HepG2 (cell line): ENCODE data around the gene CLEC3B. TPM values are rescaled to one million over a fixed set of nuclear protein-coding genes. Genes with fewer than 3 reads are reported as not detected.

Source experiments
- ATAC-seq: fragments of 200-7000 bp; cut with Tn5 transposase; 3 replicates; pipeline ENCODE4 v1.9.1; 2020; ENCODE audit warnings: mild to moderate bottlenecking, moderate library complexity
- BruUV-seq: library from RNA; stranded (reverse); fragments of 400-500 nt; replicated peaks from 2 replicates; lab custom pipeline; 2021; lab: Mats Ljungman, UMichigan
- CTCF ChIA-PET: fragments of 300-600 bp; formaldehyde crosslinking; extraction: SDS; loops from one replicate; lab custom pipeline; 2021; ENCODE audit warnings: low total read pairs, inconsistent platforms, low intra/inter-chr PET ratio; lab: Yijun Ruan, JAX
- POLR2A ChIA-PET: fragments of 350-600 bp; sonication (Branson Sonifier 250); formaldehyde crosslinking; loops from one replicate; lab custom pipeline; 2020; ENCODE audit warnings: antibody characterized with exemption, inconsistent platforms; lab: Yijun Ruan, JAX
- DNase-seq: peaks from one replicate; pipeline ENCODE4 v3.0.0-alpha.2; 2015; ENCODE audit warnings: low spot score
- FAIRE-seq: peaks from 3 replicates; lab custom pipeline; 2011; peaks lifted over from hg19 to GRCh38; lab: Jason Lieb, UNC
- H2AFZ ChIP-seq: one replicate; pipeline ENCODE4 v1.6.1; 2011; ENCODE audit warnings: low read length, inconsistent platforms
- H3K27ac ChIP-seq: fragments of 300-600 bp; 3 replicates; pipeline ENCODE4 v1.8.0; 2011; ENCODE audit warnings: mixed run types, mild to moderate bottlenecking, mixed read lengths, low read length, inconsistent platforms; ENCODE audit not compliant: insufficient read depth; ENCODE audit errors: extremely low read length
- H3K27me3 ChIP-seq, 2 experiments: fragments of 200-600 bp in 1 of 2; 2 replicates in 1 of 2; 3 replicates in 1 of 2; pipeline versions ENCODE4 v1.6.0 to v1.8.0; 2011; ENCODE audit warnings: low read length in 2 of 2, mild to moderate bottlenecking in 2 of 2, moderate library complexity in 2 of 2, inconsistent platforms in 1 of 2; ENCODE audit not compliant: insufficient read depth in 2 of 2, control insufficient read depth in 1 of 2
- H3K36me3 ChIP-seq, 2 experiments: fragments of 200-600 bp in 1 of 2; replicated peaks in 1 of 2; 2 replicates in 1 of 2; 3 replicates in 1 of 2; pipeline versions ENCODE4 v1.5.1 to v1.8.0; 2011; ENCODE audit warnings: low read length in 2 of 2, inconsistent platforms in 1 of 2; ENCODE audit not compliant: insufficient read depth in 2 of 2, control insufficient read depth in 1 of 2
- H3K4me1 ChIP-seq: 2 replicates; pipeline ENCODE4 v1.5.1; 2012; ENCODE audit warnings: low read length, inconsistent platforms; ENCODE audit not compliant: insufficient read depth
- H3K4me2 ChIP-seq: 2 replicates; pipeline ENCODE4 v1.6.0; 2011; ENCODE audit warnings: low read depth, low read length, inconsistent platforms
- H3K4me3 ChIP-seq, 3 experiments: fragments of 200-600 bp in 1 of 3; sonication (generic), shearing (Covaris generic) in 1 of 3; replicated peaks in 1 of 3; 2 replicates each; pipeline ENCODE4 v1.5.1; 2011 to 2016; ENCODE audit warnings: low read length in 3 of 3, inconsistent platforms in 2 of 3, low read depth in 2 of 3, mild to moderate bottlenecking in 2 of 3, control low read depth in 1 of 3, mixed read lengths in 1 of 3; ENCODE audit not compliant: insufficient read depth in 1 of 3
- H3K79me2 ChIP-seq: one replicate; pipeline ENCODE4 v1.6.1; 2011; ENCODE audit warnings: low read length, inconsistent platforms; ENCODE audit not compliant: insufficient read depth
- H3K9ac ChIP-seq: 2 replicates; pipeline ENCODE4 v1.6.0; 2011; ENCODE audit warnings: mild to moderate bottlenecking, low read depth, low read length, inconsistent platforms; ENCODE audit not compliant: insufficient read depth
- H3K9me3 ChIP-seq: 2 replicates; pipeline ENCODE4 v1.5.1; 2012; ENCODE audit warnings: mild to moderate bottlenecking, low read length
- H4K20me1 ChIP-seq: 2 replicates; pipeline ENCODE4 v1.6.0; 2011; ENCODE audit warnings: inconsistent platforms, mild to moderate bottlenecking, low read length, moderate library complexity; ENCODE audit not compliant: insufficient read depth
- CEBPG ChIP-seq: IDR thresholded peaks from 2 replicates; pipeline ENCODE4 v1.6.1; 2016
- FOSL2 ChIP-seq: sonication (generic); formaldehyde crosslinking; IDR thresholded peaks from 2 replicates; pipeline ENCODE4 v1.4.0; 2020; ENCODE audit warnings: missing genetic modification reagents
- GPBP1L1 ChIP-seq: sonication (generic); formaldehyde crosslinking; IDR thresholded peaks from 2 replicates; pipeline ENCODE4 v1.5.0; 2020; ENCODE audit warnings: mild to moderate bottlenecking, missing genetic modification reagents
- MED13 ChIP-seq: sonication (generic); formaldehyde crosslinking; IDR thresholded peaks from 2 replicates; pipeline ENCODE4 v1.5.0; 2020; ENCODE audit warnings: missing genetic modification reagents
- SMAD9 ChIP-seq: sonication (generic); formaldehyde crosslinking; IDR thresholded peaks from 2 replicates; pipeline ENCODE4 v1.5.1; 2020; ENCODE audit warnings: mild to moderate bottlenecking, missing genetic modification reagents
- YEATS2 ChIP-seq: sonication (generic); formaldehyde crosslinking; IDR thresholded peaks from 2 replicates; pipeline ENCODE4 v1.4.0; 2020; ENCODE audit warnings: missing genetic modification reagents, borderline replicate concordance
- ZNF256 ChIP-seq: sonication (generic); formaldehyde crosslinking; conservative IDR thresholded peaks from 2 replicates; pipeline ENCODE4 v1.4.0; 2020; ENCODE audit warnings: missing genetic modification reagents
- in situ Hi-C: cut with HindIII; loops from 2 replicates; pipeline ENCODE4 v1.10.0; 2017; ENCODE audit warnings: low pct_unique_long_range_greater_than_20kb; ENCODE audit not compliant: extremely low pct_ligation_motif_present
- intact Hi-C: fragments of 100-400 bp; cut with micrococcal nuclease; formaldehyde crosslinking; loops from one replicate; pipeline ENCODE4 v1.10.0; 2022; ENCODE audit not compliant: unreplicated experiment
- polyA plus RNA-seq, 8 experiments: library from polyadenylated mRNA; depleted of rRNA in 3 of 8; stranded (reverse) in 7 of 8; unstranded in 1 of 8; fragments of >200 nt; fragmentation: Illumina TruSeq in 4 of 8; extraction: Trizol in 4 of 8; gene quantifications; 2 replicates each; pipeline versions ENCODE4 v1.2.1 to v1.2.3, GENCODE V29; 2011 to 2016; ENCODE audit warnings: low read depth in 4 of 8, missing spikeins in 1 of 8, mixed read lengths in 1 of 8; ENCODE audit not compliant: insufficient read depth in 1 of 8
- total RNA-seq, 5 experiments: library from RNA; depleted of rRNA; stranded (reverse); fragments of >200 nt; fragmentation: Illumina TruSeq; extraction: Trizol; gene quantifications; 2 replicates each; pipeline ENCODE4 v1.2.3, GENCODE V29; 2016; ENCODE audit warnings: low read depth in 1 of 5
- TF ChIP-seq, protein P1 (sequence below): sonication (generic); formaldehyde crosslinking; IDR thresholded peaks from 2 replicates; pipeline ENCODE4 v1.8.1; 2023; ENCODE audit warnings: mild to moderate bottlenecking, missing genetic modification reagents
- TF ChIP-seq, protein P2 (sequence below): sonication (generic); formaldehyde crosslinking; conservative IDR thresholded peaks from 2 replicates; pipeline ENCODE4 v1.4.0; 2020; ENCODE audit warnings: missing genetic modification reagents

CLEC3B gene
- total and polyA plus RNA-seq, 2 of the 13 experiments (the other 11 are each of a cell fraction or from before 2014, with no cell fraction given): 0.07 TPM; not detected in 1

DNA sequence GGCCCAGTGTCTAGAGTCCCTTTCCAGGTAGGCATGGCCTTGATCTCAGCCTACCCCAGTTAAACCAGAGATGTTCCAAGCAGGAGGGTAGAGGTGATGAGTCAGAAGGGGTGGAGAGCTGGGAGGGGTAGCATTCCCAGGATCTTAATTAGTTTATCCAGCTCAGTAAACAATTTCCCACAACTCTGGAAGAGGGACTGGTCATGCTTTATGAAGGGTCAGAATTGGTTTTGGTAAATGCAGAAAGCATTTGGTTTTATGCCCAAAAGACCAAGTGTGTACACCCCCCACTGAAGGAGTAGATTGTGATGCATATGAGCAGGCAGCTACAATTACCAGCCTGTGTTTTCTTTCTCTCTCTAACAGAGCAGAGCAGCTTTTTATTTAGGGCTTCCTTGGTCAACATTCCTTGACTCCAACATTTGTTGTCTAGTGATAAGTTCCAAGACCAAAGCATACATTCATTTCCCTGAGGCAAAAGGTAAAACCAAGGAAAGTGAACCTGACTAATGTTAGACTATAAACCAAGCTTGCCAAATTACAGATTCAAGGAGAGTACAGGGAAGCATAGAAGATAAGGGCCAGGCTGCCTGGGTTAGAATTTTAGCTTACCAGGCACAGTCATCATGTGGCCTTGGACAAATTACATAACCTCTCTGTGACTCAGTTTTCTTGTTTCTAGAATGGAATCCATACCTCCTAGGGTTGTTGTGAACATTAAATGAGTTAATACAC is 32.5 kb upstream of the CLEC3B start:
- POLR2A ChIA-PET: interaction anchor here (1.9 kb wide), 1 partner anchor 18 kb away, joined by 6 read pairs; the partner anchor contains the start of genes EXOSC7 and ZDHHC3
- DNase-seq: peak; percentile 38
- peak; percentile 39 for ATAC-seq
- peaks cover 28 to 86% of the 10 kb centered on the region in 2 experiments for H3K36me3 ChIP-seq
- H2AFZ ChIP-seq: no peak overlapping the region
- TF ChIP-seq, protein P1, sequence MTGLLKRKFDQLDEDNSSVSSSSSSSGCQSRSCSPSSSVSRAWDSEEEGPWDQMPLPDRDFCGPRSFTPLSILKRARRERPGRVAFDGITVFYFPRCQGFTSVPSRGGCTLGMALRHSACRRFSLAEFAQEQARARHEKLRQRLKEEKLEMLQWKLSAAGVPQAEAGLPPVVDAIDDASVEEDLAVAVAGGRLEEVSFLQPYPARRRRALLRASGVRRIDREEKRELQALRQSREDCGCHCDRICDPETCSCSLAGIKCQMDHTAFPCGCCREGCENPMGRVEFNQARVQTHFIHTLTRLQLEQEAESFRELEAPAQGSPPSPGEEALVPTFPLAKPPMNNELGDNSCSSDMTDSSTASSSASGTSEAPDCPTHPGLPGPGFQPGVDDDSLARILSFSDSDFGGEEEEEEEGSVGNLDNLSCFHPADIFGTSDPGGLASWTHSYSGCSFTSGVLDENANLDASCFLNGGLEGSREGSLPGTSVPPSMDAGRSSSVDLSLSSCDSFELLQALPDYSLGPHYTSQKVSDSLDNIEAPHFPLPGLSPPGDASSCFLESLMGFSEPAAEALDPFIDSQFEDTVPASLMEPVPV (CRISPR knock-in tag): no peak
- TF ChIP-seq ZNF256 (no peak), FOSL2 (peak; percentile 71), CEBPG (no peak), SMAD9 (CRISPR knock-in tag) (no peak), GPBP1L1 (CRISPR knock-in tag) (no peak), YEATS2 (CRISPR knock-in tag) (no peak), MED13 (CRISPR knock-in tag) (no peak)
- TF ChIP-seq, protein P2, sequence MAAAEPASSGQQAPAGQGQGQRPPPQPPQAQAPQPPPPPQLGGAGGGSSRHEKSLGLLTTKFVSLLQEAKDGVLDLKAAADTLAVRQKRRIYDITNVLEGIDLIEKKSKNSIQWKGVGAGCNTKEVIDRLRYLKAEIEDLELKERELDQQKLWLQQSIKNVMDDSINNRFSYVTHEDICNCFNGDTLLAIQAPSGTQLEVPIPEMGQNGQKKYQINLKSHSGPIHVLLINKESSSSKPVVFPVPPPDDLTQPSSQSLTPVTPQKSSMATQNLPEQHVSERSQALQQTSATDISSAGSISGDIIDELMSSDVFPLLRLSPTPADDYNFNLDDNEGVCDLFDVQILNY: no peak
- CTCF ChIA-PET: no interaction called here
- peaks cover under 1% of the 10 kb centered on the region for H4K20me1 ChIP-seq
- H3K4me1 ChIP-seq: peaks cover 38% of the 10 kb centered on the region
- H3K4me2 ChIP-seq: no peak overlapping the region
- no TSS peak for BruUV-seq
- no peaks in the 10 kb centered on the region for H3K27me3 ChIP-seq
- peaks cover 15% of the 10 kb centered on the region for H3K79me2 ChIP-seq
- intact Hi-C loops (no loop called here), in situ Hi-C loops (no loop called here)
- H3K9ac ChIP-seq: no peak overlapping the region
- H3K4me3 ChIP-seq: no peak overlapping the region
- no peak for FAIRE-seq
- H3K9me3 ChIP-seq: no peaks in the 10 kb centered on the region
- no peak overlapping the region for H3K27ac ChIP-seq
